ENCODE data around the gene GTF3C5.
"Not testable (repeated sequence)": the region's sequence is repeated elsewhere in the genome, so short reads cannot be mapped to it uniquely, and the experiment has no call there.

Gene GTF3C5

DNA sequence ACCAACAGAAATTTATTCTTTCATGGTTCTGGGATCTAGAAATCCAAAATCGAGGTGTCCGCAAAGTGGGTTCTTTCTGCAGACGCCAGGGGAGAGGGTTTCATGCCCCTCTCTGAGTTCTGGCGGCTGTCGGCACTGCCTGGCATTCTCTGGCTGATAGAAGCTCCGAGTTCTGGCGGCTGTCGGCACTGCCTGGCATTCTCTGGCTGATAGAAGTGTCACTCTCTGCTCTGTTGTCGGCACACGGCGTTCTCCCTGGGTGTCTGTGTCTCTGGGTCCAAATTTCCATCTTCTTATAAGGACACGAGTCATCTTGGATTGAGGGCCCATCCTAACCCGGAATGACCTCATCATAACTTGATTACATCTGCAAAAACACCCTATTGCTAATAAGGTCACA is 44.7 kb upstream of the GTF3C5 start:
- TF ChIP-seq, protein P1, sequence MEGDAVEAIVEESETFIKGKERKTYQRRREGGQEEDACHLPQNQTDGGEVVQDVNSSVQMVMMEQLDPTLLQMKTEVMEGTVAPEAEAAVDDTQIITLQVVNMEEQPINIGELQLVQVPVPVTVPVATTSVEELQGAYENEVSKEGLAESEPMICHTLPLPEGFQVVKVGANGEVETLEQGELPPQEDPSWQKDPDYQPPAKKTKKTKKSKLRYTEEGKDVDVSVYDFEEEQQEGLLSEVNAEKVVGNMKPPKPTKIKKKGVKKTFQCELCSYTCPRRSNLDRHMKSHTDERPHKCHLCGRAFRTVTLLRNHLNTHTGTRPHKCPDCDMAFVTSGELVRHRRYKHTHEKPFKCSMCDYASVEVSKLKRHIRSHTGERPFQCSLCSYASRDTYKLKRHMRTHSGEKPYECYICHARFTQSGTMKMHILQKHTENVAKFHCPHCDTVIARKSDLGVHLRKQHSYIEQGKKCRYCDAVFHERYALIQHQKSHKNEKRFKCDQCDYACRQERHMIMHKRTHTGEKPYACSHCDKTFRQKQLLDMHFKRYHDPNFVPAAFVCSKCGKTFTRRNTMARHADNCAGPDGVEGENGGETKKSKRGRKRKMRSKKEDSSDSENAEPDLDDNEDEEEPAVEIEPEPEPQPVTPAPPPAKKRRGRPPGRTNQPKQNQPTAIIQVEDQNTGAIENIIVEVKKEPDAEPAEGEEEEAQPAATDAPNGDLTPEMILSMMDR (conservative IDR thresholded peaks at IDR 0.05), result no peak

DNA sequence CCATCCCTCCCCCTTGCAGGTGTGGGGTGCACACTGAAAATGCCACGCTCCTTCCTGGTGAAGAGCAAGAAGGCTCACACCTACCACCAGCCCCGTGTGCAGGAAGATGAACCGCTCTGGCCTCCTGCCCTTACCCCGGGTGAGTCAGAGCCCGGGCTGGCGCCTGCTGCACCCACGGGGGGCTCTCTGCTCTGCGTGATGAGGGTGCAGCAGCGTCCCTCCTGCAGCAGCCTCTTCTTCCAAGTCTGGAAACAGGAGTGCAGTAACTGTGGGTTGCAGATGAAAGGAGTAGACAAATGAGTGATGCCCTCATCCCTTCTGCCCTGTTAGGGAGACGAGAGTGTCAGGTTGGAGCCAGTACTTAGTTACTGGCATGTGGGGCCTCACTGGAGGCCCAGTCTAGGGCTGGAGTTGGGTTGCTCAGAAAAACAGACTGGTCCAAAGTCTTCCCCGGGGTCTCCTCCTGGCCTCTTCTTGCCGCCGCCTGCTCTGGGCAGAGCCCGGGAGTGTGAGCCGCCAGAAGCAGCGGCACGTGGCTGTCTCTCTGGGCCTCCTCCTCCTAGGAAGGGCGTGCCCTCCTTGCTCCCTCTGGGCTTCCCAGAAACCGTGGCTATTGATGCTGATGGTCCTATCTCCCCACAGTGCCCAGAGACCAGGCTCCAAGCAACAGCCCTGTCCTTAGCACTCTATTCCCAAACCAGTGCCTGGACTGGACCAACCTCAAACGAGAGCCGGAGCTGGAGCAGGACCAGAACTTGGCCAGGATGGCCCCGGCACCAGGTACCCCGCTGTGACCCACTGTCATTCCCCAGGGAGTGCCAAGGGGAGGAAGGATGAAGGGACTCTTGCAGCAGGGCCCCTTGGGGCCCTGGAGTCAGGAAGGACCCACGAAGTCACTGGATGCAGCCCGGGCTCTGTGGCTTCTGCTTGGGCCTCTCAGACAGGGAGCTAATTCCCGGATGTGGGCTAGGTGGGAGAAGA is 43.9 kb upstream of the GTF3C5 start:
- H3K27ac ChIP-seq, result no peak overlapping the region
- TF ChIP-seq, protein P1 (conservative IDR thresholded peaks at IDR 0.05), result no peak

More for the DNA sequence above, 44.7 kb upstream of the GTF3C5 start:
- no peak overlapping the region for H3K27ac ChIP-seq

DNA sequence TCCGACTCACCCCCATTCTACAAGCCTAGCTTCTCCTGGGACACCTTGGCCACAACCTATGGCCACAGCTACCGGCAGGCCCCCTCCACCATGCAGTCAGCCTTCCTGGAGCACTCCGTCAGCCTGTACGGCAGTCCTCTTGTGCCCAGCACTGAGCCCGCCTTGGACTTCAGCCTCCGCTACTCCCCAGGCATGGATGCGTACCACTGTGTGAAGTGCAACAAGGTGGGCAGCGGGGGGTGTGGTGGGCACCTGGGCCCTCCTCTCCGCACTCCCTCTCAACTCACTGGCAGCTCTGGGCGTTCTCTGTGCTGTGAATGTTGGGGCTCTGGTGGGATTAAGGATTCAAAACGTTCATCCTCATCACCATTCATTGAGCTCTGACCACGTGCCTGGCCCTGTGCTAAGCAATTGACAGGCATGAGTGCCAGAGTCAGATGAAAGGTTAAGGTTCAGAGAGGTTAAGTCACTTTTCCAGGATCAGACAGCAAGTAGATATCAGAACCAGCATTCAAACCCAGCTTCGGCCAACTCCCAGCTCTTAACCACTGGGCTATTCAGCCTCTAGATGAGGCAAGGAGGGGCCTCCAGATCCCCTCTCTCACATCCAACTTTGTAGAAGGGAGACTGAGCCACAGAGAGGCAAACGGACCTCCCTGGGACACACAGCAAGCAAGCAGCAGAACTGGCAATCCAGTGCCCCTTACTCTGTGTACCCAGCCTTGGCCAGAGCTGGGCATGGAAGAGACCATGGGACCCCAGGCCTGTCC is 42.4 kb upstream of the GTF3C5 start:
- H3K27ac ChIP-seq, result no peak overlapping the region
- TF ChIP-seq, protein P1 (conservative IDR thresholded peaks at IDR 0.05), result no peak

DNA sequence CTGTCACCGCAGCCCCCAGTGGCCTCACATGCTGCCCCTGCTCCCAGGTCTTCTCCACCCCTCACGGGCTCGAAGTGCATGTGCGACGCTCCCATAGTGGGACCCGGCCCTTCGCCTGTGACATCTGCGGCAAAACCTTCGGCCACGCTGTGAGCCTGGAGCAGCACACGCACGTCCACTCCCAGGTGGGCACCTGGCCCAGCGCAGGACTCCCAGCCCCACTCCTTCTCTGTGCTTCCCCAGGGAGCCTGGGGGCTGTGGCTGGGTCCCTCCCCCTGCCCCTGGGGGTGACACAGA is 41.8 kb upstream of the GTF3C5 start:
- no peak overlapping the region for H3K27ac ChIP-seq
- TF ChIP-seq, protein P1 (conservative IDR thresholded peaks at IDR 0.05), result no peak

DNA sequence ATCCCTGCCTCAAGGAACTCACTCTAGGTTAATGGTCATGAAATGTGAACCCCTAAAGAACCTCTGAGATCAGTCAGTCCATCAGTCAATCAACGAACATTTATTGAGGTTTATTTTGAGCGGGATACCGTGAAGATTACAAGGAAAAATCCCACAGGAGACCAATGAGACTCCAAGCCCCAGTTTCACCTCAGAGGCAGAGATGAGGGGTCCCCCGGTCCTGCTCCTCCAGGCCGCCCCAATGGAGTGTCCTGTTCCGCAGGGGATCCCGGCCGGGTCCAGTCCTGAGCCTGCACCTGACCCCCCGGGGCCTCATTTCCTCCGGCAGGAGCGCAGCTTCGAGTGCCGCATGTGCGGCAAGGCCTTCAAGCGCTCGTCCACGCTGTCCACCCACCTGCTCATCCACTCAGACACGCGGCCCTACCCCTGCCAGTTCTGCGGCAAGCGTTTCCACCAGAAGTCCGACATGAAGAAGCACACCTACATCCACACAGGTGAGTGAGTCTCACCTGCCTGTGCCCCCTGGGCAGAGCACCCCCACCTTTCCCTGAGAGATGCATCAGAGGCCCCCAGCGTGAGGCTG is 41.3 kb upstream of the GTF3C5 start:
- H3K27ac ChIP-seq, result no peak overlapping the region
- TF ChIP-seq, protein P1 (conservative IDR thresholded peaks at IDR 0.05), result no peak

DNA sequence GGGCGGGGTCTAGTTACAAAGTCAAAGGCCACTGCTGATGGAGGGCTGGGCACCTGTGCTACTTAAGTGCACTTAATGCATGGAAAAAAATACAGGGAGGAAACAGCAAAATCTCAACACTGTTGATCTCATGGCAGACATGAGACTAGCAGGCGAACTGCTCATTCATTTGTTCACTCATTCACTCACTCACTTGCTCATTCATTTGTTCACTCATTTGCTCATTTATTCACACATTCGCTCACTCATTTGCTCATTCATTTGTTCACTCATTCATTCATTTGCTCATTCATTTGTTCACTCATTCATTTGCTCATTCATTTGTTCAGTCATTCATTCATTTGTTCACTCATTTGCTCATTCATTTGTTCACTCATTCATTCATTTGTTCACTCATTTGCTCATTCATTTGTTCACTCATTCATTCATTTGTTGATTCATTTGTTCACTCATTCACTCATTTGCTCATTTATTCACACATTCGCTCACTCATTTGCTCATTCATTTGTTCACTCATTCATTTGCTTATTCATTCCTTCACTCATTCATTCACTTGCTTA is 40.7 kb upstream of the GTF3C5 start:
- not testable (repeated sequence) for H3K27ac ChIP-seq

DNA sequence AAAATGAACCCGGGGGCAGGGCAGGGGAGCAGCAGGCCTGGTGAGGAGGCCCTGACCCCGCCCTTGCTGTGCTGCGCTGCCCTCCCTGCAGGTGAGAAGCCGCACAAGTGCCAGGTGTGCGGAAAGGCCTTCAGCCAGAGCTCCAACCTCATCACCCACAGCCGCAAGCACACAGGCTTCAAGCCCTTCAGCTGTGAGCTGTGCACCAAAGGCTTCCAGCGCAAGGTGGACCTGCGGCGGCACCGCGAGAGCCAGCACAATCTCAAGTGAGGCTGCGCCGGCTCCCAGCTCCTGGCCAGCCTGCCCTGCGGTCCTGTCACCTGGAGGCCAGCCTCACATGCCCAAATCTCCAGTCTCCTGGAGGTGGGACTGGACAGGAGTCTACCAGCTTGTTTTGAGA is 40.0 kb upstream of the GTF3C5 start:
- no peak overlapping the region for H3K27ac ChIP-seq
- TF ChIP-seq, protein P1 (conservative IDR thresholded peaks at IDR 0.05), result no peak
